Sigmoid colon (tissue), 4 donors: ENCODE results near the gene ZNF202.

Experiments used
- POLR2AphosphoS5 ChIP-seq, 4 donors: sonication (generic); formaldehyde crosslinking; IDR thresholded peaks; one replicate each; pipeline ENCODE4 v1.6.1; 2017; ENCODE audit warnings: antibody characterized with exemption in 4 of 4
- TF ChIP-seq, protein P1 (sequence below), 4 experiments: fragments of 450-650 bp in 3 of 4; fragments of 200-600 bp in 1 of 4; IDR thresholded peaks; one replicate each; pipeline ENCODE4 v1.5.1; 2016 to 2019; ENCODE audit warnings: antibody characterized with exemption in 4 of 4, mild to moderate bottlenecking in 3 of 4, moderate library complexity in 2 of 4

- no peak for TF ChIP-seq POLR2AphosphoS5 (IDR thresholded peaks at IDR 0.05)
- TF ChIP-seq, protein P1, sequence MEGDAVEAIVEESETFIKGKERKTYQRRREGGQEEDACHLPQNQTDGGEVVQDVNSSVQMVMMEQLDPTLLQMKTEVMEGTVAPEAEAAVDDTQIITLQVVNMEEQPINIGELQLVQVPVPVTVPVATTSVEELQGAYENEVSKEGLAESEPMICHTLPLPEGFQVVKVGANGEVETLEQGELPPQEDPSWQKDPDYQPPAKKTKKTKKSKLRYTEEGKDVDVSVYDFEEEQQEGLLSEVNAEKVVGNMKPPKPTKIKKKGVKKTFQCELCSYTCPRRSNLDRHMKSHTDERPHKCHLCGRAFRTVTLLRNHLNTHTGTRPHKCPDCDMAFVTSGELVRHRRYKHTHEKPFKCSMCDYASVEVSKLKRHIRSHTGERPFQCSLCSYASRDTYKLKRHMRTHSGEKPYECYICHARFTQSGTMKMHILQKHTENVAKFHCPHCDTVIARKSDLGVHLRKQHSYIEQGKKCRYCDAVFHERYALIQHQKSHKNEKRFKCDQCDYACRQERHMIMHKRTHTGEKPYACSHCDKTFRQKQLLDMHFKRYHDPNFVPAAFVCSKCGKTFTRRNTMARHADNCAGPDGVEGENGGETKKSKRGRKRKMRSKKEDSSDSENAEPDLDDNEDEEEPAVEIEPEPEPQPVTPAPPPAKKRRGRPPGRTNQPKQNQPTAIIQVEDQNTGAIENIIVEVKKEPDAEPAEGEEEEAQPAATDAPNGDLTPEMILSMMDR (IDR thresholded peaks at IDR 0.05), result no peak
Observed at GRCh38 chr11:123704341-123704740, 37.1 kb downstream of the ZNF202 start.
